ENCODE results near the gene PPP6R2.

Gene PPP6R2

DNA sequence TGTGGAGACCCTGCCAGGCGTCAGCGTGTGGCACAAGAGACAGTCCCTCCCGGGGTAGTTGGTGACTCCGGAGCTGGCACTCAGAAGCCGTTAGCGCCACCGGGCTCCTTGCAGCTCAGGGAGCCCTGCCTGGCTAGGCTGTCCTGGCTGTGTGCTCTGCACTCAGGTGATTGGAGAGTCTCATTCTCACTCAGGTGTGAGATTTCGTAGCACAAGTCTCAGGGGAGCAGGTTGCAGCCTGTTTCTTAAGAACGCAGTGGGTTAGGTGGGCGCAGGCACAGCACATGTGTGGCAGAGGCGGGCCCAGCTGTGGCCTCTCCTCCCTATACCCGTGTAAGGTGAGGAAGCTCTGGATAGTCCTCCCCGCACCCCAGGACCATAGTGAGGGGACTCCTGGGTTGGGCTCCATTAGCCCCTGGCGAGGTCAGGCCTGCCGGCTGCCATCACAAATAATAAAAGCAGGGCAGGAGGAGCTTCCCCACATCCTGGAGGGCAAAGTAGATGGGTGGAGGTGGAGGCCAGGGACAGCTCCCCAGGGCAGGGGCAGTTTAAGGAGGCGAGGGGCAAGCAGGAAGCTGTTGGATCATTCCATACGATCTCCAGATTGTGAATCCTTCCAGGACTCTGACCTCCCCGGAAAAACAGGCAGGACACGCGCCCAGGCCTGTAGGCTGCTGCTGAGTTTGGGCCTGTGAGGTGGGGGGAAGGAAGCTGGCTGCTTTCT is 92.3 kb downstream of the PPP6R2 start:
- no peak for DNase-seq (ENCODE audit: low read depth)
- no peak overlapping the region for H3K4me3 ChIP-seq (ENCODE audit: low read depth, low read length)
- TF ChIP-seq, protein P1, sequence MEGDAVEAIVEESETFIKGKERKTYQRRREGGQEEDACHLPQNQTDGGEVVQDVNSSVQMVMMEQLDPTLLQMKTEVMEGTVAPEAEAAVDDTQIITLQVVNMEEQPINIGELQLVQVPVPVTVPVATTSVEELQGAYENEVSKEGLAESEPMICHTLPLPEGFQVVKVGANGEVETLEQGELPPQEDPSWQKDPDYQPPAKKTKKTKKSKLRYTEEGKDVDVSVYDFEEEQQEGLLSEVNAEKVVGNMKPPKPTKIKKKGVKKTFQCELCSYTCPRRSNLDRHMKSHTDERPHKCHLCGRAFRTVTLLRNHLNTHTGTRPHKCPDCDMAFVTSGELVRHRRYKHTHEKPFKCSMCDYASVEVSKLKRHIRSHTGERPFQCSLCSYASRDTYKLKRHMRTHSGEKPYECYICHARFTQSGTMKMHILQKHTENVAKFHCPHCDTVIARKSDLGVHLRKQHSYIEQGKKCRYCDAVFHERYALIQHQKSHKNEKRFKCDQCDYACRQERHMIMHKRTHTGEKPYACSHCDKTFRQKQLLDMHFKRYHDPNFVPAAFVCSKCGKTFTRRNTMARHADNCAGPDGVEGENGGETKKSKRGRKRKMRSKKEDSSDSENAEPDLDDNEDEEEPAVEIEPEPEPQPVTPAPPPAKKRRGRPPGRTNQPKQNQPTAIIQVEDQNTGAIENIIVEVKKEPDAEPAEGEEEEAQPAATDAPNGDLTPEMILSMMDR (IDR thresholded peaks at IDR 0.05; ENCODE audit: control insufficient read depth, extremely low read depth, insufficient read depth): no peak

- DNase-seq (ENCODE audit: low read depth): no peak
- TF ChIP-seq, protein P1 (IDR thresholded peaks at IDR 0.05; ENCODE audit: control insufficient read depth, extremely low read depth, insufficient read depth): no peak
- H3K4me3 ChIP-seq (ENCODE audit: low read depth, low read length): no peak overlapping the region
These were observed 93.1 kb downstream of the PPP6R2 start for GRCh38 chr22:50436015-50436830.

GRCh38 chr22:50436841-50437341 is 93.8 kb downstream of the PPP6R2 start:
- TF ChIP-seq, protein P1 (IDR thresholded peaks at IDR 0.05; ENCODE audit: control insufficient read depth, extremely low read depth, insufficient read depth): no peak
- DNase-seq (ENCODE audit: low read depth): no peak
- no peak overlapping the region for H3K4me3 ChIP-seq (ENCODE audit: low read depth, low read length)

- no peak for DNase-seq (ENCODE audit: low read depth)
- TF ChIP-seq, protein P1 (IDR thresholded peaks at IDR 0.05; ENCODE audit: control insufficient read depth, extremely low read depth, insufficient read depth): no peak
- H3K4me3 ChIP-seq (ENCODE audit: low read depth, low read length): no peak overlapping the region
These were observed 94.6 kb downstream of the PPP6R2 start for GRCh38 chr22:50437511-50438304.

GRCh38 chr22:50438305-50439275 is 95.5 kb downstream of the PPP6R2 start:
- no peak overlapping the region for H3K4me3 ChIP-seq (ENCODE audit: low read depth, low read length)
- no peak for DNase-seq (ENCODE audit: low read depth)
- TF ChIP-seq, protein P1 (IDR thresholded peaks at IDR 0.05; ENCODE audit: control insufficient read depth, extremely low read depth, insufficient read depth): no peak

Data from LNCaP clone FGC (cell line).